SK-N-SH treated with all-trans-retinoic acid at 6 μM for 48 hours (cell line): ENCODE results near the gene RIMOC1.

Source experiments
- ATAC-seq: fragments of 200-7000 bp; cut with Tn5 transposase; 3 replicates; pipeline ENCODE4 v1.9.1; 2020; ENCODE audit warnings: mild to moderate bottlenecking, moderate library complexity
- ARNTL ChIP-seq: fragments of 450-650 bp; formaldehyde crosslinking; IDR thresholded peaks from 2 replicates; pipeline ENCODE4 v1.5.0; 2020; ENCODE audit warnings: low read depth, mild to moderate bottlenecking, moderate library complexity, borderline replicate concordance
- CREB5 ChIP-seq: fragments of 250-450 bp; sonication (Bioruptor Pico); IDR thresholded peaks from 2 replicates; pipeline ENCODE4 v1.5.1; 2020; ENCODE audit warnings: low read depth, mild to moderate bottlenecking, moderate library complexity
- CSRNP3 ChIP-seq: fragments of 250-450 bp; sonication (Bioruptor Pico); IDR thresholded peaks from 2 replicates; pipeline ENCODE4 v1.5.1; 2021; ENCODE audit warnings: mild to moderate bottlenecking, moderate library complexity
- ESRRG ChIP-seq: fragments of 250-450 bp; sonication (Bioruptor Pico); IDR thresholded peaks from 2 replicates; pipeline ENCODE4 v1.6.1; 2021; ENCODE audit warnings: mild to moderate bottlenecking
- GLIS3 ChIP-seq: fragments of 250-450 bp; sonication (Bioruptor Pico); IDR thresholded peaks from 2 replicates; pipeline ENCODE4 v1.5.0; 2020; ENCODE audit warnings: mild to moderate bottlenecking, moderate library complexity
- OSR1 ChIP-seq: fragments of 250-450 bp; sonication (Bioruptor Pico); IDR thresholded peaks from 2 replicates; pipeline ENCODE4 v1.8.0; 2022; ENCODE audit warnings: moderate library complexity, mild to moderate bottlenecking, inconsistent platforms
- PATZ1 ChIP-seq: fragments of 250-450 bp; sonication (Bioruptor Pico); IDR thresholded peaks from 2 replicates; pipeline ENCODE4 v1.8.0; 2020; ENCODE audit warnings: mild to moderate bottlenecking, moderate library complexity, borderline replicate concordance
- POU6F1 ChIP-seq: fragments of 250-450 bp; sonication (Bioruptor Pico); IDR thresholded peaks from 2 replicates; pipeline ENCODE4 v1.8.0; 2021; ENCODE audit warnings: low read depth, mild to moderate bottlenecking, moderate library complexity, borderline replicate concordance
- PPARA ChIP-seq: fragments of 250-450 bp; sonication (Bioruptor Pico); IDR thresholded peaks from 2 replicates; pipeline ENCODE4 v1.5.0; 2020; ENCODE audit warnings: mild to moderate bottlenecking, borderline replicate concordance
- TCF4 ChIP-seq: fragments of 250-450 bp; sonication (Bioruptor Pico); IDR thresholded peaks from 2 replicates; pipeline ENCODE4 v1.8.0; 2021; ENCODE audit warnings: mild to moderate bottlenecking, moderate library complexity, borderline replicate concordance
- TOX ChIP-seq: fragments of 250-450 bp; sonication (Bioruptor Pico); IDR thresholded peaks from 2 replicates; pipeline ENCODE4 v1.8.0; 2021; ENCODE audit warnings: mild to moderate bottlenecking, moderate library complexity, borderline replicate concordance
- TSHZ2 ChIP-seq: fragments of 250-450 bp; sonication (Bioruptor Pico); IDR thresholded peaks from 2 replicates; pipeline ENCODE4 v1.5.0; 2020; ENCODE audit warnings: mild to moderate bottlenecking, moderate library complexity
- ZC3H10 ChIP-seq: fragments of 250-450 bp; sonication (Bioruptor Pico); IDR thresholded peaks from 2 replicates; pipeline ENCODE4 v1.5.1; 2021; ENCODE audit warnings: mild to moderate bottlenecking, moderate library complexity
- ZNF70 ChIP-seq: fragments of 450-650 bp; formaldehyde crosslinking; IDR thresholded peaks from 2 replicates; pipeline ENCODE4 v1.5.0; 2020; ENCODE audit warnings: mild to moderate bottlenecking, moderate library complexity
- ZNF8 ChIP-seq: fragments of 450-650 bp; formaldehyde crosslinking; IDR thresholded peaks from 2 replicates; pipeline ENCODE4 v1.5.0; 2020; ENCODE audit warnings: mild to moderate bottlenecking, moderate library complexity

Gene RIMOC1

GRCh38 chr5:41892031-41892430 lies 12.1 kb upstream of the RIMOC1 start (continued):
- no peak for TF ChIP-seq CSRNP3 (CRISPR knock-in tag)

GRCh38 chr5:41893074-41893851 lies 10.9 kb upstream of the RIMOC1 start:
- TF ChIP-seq ZC3H10 (CRISPR knock-in tag): no peak
- TF ChIP-seq GLIS3 (CRISPR knock-in tag): no peak
- no peak for TF ChIP-seq ZNF70
- TF ChIP-seq ESRRG: no peak
- no peak for TF ChIP-seq TSHZ2 (CRISPR knock-in tag)
- no peak for TF ChIP-seq ZNF8 (CRISPR knock-in tag)
- no peak for TF ChIP-seq CSRNP3 (CRISPR knock-in tag)
- no peak for TF ChIP-seq PATZ1 (CRISPR knock-in tag)
- no peak for TF ChIP-seq TCF4 (CRISPR knock-in tag)
- no peak for TF ChIP-seq OSR1 (CRISPR knock-in tag)
- TF ChIP-seq POU6F1 (CRISPR knock-in tag): no peak
- no peak for TF ChIP-seq PPARA
- TF ChIP-seq ARNTL (CRISPR knock-in tag): no peak
- no peak for TF ChIP-seq CREB5 (CRISPR knock-in tag)

GRCh38 chr5:41896230-41896629 lies 7.9 kb upstream of the RIMOC1 start:
- TF ChIP-seq TOX (CRISPR knock-in tag) (no peak), CREB5 (CRISPR knock-in tag) (no peak)
- no peak for ATAC-seq

More at GRCh38 chr5:41893074-41893851, 10.9 kb upstream of the RIMOC1 start:
- no peak for ATAC-seq
